Amniotic epithelial cell (primary cell): Measurements from ENCODE around the gene CSKMT.
"Not testable (repeated sequence)": the region's sequence is repeated elsewhere in the genome, so short reads cannot be mapped to it uniquely, and the experiment has no call there.

Experiments used
- DNase-seq: peaks from one replicate; pipeline ENCODE4 v3.0.0-alpha.2; 2010; ENCODE audit warnings: low read depth

CSKMT gene

DNA sequence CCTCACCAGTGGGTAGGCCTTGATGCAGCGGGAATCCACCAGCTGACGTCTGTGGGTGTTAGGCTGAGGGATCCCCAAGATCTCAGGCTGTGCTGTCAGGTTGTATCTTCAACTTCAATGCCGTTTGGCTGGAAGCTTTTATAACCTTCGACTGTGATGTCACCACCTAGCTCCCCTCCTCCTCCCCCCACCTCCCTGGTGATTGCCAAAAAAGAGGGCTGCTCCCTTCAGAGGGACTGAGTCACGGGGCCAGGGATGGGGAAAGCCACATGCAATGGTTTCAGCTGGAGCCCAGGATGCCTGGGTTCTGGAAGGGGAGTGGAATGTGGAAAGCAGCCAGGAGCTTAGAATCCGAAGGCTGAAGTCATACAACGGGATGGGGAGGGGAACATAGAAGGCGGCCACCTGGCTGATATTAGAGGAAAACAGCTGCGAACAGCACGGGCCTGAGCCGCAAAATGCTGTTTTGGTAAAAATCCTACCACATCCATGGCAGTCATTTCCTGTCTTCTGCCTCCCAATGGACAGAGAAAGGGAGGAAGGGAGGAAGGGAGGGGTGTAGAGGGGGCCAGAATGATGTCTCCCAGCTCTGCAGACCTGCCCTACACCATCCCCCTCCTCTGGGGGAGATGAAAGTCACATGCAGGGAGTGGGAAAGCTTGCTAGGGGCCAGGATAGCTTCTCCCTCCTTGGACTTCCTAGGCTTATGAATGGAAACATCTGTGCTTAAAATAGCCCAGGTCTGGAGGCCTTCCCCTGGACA, 24.5 kb downstream of the CSKMT start, which contains the start of gene LRRN4CL:
Gene LRRN4CL (minus strand): TSS at position 110 of the 763 bp plus-strand sequence. CDS start 1,022 bp downstream, outside the sequence.
- DNase-seq, result peak; percentile 75

DNA sequence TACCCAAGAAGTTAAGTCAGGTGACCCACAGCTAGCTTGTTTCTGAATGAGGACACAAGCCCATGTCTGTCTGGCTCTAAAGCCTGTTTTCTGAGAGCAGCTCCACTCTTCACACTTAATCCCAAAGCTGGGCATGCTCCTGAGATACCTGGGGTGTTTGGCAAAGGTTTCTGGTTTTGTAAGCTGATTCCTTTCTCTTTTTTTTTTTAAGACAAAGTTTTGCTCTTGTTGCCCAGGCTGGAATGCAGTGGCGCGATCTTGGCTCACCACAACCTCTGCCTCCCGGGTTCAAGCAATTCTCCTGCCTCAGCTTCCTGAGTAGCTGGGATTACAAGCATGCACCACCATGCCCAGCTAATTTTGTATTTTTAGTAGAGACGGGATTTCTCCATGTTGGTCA, 28.5 kb downstream of the CSKMT start:
- DNase-seq, result not testable (repeated sequence)

DNA sequence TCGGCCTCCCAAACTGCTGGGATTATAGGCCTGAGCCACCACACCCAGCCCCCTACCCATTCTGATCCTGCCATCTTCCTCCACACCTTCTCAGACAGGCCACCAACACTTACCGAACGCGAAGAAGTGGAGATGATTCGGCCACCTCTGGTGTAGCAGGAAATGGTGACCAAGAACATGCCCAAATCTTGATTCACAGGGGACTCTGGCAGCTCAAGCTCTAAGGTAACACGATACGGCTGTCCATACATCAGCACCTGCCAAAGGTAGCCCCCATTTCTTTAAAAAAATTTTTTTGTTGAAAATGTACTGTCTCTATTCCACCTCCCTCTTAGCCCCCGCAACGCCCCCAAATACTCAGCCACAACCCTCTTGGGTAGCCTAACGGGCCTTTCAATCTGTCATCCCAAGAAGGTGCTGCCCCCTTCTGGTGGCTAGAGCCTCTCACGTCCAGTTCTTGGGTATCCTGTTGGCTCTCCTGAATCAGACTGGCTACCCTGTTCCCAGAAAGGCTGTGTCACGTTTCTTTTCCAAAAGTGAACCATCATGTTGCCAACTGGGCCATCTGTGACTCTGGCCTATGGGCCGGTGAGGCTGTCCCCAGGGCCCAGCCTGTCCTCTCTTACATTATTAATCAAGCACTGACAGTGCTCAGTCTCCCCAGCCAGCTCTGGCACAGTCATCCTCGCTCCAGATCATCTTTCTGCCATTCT, 29.5 kb downstream of the CSKMT start:
- peak; percentile 74 for DNase-seq

DNA sequence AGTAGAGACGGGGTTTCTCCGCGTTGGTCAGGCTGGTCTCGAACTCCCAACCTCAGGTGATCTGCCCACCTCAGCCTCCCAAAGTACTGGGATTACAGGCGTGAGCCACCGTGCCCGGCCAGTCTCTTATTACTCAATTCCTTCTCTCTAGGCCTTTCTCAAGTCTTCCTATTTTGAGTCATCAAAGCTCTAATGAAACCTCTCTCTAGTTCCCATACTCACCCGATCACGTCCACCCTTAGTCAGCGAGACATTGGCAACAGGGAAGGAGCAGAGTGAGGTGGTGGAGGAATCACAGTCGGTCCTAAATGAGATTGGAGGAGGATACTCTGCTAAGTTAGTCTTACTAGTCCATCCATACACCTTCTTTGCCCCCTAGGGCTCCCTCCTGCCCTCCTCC, 37.1 kb downstream of the CSKMT start:
- peak; percentile 65 for DNase-seq

DNA sequence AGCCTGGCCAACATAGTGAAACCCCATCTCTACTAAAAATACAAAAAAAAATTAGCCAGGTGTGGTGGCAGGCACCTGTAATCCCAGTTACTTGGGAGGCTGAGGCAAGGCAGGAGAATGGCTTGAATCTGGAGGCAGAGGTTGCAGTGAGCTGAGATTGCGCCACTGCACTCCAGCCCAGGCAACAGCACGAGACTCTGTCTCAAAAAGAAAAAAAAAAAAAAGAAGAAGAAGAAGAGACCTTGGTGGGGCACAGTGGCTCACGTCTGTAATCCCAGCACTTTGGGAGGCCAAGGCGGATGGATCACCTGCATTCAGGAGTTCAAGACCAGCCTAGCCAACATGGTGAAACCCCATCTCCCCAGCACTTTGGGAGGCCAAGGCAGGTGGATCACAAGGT, 38.8 kb downstream of the CSKMT start:
- not testable (repeated sequence) for DNase-seq

DNA sequence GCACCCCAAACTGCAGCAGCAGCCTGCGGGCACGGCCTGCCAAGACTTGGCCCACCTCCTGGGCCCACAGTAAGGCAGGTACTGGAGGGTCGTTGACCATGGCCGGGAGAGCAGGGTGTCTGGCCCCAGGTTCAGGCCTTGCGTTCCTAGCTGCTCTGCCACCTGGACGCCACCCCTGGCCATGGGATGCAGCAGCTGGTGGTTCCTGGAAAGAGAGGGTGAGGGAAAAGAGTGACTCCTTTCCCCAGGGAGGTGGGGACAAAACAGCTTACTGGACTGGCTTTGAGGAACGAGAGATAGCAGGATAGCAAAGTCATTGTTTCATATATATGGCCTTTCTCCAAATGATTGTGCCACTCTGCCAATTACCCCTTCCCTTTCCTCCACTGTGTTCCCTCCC, 40.3 kb downstream of the CSKMT start:
- DNase-seq, result no peak

DNA sequence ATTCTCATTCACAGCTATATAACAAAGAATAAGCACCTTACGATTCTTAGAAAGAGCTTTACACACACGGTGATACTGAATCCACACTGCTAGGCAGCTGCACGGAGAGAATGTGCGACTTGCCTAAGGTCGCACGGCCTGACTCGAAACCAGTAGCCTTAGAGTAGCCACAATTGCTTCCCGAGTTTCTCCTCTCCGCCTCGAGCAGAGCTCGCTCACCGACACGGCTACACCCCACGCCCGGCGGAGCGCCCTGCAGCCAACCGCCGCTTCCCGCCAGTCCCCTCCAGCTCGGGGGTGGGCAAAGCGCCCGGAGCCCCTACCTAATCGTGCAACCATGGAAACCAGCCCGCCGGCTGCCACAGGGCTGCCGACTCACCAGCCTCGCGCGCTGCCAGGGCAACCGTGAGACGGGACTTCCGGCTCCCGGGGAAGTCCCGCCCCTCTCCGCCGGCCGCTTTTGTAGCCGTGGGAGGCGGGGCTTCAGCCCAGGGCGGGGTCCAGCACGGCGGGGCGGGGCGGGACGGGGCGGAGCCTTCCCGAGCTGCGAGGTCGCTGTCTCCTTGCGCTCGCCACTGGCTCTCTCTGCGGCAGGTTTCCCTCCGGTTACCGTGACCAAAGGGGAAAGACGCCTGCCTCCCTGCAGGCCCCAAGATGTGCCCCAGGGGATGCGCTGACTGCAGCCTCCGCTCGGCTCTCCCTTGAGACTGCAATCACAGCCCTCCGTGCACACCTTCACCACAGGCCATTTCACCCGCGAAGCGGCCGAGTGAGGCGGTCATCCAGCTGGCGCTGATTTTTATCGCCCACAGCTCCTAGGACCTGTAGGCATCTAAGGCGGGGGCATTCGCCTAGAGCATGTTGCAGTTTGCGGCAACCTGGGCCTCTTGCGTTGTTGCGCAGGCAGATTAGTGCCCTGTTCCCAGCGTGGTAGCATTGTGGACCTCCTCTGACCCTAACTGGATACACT, 41.1 kb downstream of the CSKMT start:
- peak; percentile 83 for DNase-seq

DNA sequence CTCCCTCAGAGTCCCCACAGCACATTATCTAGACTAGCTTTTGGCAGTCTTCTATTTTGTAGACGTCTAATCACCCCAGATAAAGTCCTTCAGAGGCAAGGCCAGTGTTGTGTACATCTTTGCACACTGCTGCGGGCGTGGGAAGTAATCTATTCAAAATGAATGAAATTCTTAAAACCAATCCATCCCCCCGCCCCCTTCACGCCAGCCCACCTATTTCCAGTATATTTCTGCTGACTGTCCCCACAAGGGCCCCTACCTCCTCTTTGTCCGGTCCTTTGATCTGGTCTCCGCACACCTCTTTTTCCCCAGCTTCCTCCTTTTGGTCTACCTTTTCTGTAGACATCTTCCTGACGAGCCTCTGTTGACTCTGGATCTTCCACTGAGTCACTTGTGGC, 41.7 kb downstream of the CSKMT start:
- DNase-seq, result no peak

DNA sequence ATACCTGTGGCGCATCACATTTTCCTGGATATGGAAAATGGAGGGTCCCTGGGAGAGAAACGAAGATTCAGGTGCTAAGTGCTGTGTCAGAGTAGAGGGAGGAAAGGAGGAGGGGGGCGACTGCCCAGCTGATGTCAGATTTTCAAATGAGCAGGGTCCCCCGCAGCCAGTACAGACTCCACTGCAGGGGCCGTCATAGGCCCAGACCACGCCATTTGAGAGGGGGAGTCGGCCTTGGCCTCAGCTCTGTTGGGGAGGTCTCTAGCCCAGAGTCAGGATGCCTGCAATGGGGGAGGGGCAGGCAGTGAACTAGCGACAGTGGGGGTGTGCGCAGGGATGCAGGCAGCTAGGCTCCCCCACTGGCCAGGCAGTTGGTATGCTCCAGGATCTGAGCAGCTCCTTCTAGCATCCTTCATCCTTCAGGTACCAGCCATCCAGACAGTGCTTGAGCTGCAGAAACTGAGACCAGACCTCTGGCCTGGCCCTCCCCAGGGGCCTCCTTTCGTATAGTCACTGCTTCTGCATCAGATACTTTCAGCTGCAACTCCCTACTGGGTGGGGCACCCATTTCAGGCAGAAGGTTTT, 42.3 kb downstream of the CSKMT start, which contains the start of the genes BSCL2 and GNG3:
Gene BSCL2 (minus strand): TSS at position 148 of the 585 bp plus-strand sequence. CDS start 229 bp downstream, outside the sequence.
Gene GNG3 (plus strand): TSS at position 400 of the 585 bp plus-strand sequence. CDS start 620 bp downstream, outside the sequence.
- DNase-seq, result no peak

DNA sequence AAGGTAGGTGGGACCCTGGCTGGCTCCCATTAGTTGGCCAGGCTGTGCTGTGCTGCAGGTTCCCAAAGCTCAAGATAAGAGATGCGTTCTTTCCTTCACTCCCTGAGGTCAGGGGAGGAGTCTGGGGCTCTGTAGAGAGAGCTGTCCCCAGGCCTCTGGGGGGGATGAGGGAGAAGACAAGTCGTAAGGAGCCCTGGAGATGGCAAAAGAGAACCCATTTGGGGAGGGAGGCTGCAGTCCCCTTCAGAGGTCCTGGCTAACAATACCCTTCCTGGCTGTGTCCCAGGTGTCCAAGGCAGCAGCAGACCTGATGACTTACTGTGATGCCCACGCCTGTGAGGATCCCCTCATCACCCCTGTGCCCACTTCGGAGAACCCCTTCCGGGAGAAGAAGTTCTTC, 43.3 kb downstream of the CSKMT start:
- DNase-seq, result no peak

DNA sequence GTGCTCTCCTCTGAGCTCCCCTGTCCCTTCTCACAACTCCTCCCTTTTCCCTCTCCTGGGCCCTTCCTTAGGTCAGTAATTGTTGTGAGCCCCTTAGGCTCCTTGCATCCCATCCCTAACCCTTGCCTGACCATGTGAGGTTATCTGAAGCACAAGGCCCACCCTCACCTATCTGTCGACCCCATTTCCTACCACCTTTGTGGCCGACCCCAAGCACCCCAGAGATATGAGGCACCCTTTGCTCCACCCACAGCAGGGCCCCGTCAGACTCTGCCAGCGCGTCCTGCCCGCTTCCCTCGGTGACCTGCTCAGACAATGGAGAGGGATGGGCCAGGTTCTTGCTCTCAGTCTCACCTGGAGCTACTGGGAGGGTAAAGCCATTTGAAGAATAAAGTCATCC, 43.7 kb downstream of the CSKMT start:
- DNase-seq, result no peak

DNA sequence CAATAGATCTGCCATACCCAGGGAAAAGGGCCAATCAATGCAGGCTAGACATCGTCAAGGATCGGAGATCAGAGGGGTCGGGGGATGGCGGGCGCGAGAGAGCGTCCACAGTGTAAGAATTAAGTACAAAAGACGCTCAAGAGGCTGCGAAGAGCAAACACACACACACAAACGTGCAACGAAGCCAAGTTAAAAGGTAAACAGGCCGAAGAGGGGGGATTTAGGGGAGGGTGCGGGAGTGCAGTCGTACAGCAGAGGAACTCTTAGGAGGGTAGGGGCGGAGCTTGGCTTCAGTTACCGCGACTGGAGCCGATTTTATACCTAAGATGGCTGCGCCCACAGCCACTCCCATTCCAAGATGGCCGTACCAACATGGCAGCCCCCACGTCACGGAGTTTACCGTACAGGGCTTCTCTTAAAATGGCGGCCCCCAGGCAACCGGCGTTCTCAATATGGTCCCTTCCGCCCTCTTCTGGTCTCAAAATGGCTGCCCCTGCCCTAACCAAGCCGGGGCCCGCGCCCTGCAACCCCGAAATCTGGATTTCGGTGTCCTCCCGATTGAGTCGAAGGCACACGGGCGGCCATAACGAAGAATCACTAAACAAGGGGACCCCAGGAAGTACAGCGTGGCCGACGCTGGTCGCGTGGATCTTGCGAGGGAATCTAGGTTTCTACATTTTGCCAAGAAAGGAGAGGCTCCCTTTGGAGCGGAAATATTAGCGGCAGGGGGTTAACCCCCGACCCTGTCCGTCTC, 44.3 kb downstream of the CSKMT start:
- DNase-seq, result peak; percentile 96

DNA sequence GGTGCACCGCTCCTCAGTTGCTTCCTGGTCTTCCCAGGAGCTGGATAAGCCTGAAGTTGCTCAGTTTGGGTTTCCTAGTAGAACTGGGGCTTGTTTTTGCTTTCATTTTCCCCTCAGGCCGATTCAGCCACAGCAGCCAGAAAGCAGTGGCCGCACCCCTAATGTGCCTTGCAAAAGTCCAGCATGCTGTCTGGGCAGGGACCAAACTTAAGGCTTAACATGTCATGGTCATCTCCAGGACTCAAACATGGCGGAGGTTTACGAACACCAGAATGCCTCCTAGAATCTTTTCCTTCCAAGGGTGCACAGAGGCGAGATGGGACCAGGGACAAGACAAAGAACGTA, 44.9 kb downstream of the CSKMT start:
- DNase-seq, result peak; percentile 31

DNA sequence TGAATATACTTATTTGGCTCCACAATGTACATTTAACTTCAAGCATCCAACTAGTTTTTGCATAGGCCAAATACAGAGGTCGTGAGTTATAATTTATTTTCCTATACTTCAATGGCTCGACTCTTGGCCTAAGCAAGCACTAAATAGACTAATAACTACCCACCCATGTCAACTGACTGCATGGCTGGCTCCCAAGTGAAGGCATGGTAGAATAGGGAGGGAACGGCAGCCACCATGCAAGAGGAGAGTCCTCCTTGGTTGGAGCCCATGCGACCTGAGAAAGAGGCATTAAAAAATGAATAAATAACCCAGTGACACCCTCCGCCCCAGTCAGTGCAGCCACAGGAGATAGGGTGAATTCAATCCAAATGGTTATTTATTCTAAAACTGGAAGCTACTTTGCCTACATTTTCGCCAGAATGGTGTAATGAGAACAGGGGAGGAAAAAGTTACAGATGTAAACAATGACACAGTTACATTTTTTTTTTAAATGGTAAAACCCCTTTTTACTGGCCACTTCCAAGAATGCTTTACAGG, 47.2 kb downstream of the CSKMT start:
- DNase-seq, result no peak

DNA sequence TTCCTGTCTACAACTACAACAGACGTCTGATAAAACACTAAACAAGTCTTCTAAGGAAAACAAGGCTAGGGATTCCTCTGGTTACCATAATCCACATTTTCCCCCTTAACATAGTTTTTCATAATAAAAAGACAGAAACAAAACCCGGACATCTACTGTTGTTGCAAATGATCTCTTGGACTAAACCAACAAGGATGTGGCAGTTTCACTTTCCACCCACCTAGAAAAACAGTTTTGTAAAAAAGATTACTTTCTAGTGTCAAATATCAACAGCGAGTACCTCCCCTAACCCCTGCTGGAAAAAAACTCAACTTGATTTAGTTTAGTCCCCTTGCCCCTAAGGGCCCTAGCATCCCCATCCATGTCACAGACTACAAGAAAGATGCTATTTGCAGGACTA, 47.7 kb downstream of the CSKMT start:
- DNase-seq, result no peak

DNA sequence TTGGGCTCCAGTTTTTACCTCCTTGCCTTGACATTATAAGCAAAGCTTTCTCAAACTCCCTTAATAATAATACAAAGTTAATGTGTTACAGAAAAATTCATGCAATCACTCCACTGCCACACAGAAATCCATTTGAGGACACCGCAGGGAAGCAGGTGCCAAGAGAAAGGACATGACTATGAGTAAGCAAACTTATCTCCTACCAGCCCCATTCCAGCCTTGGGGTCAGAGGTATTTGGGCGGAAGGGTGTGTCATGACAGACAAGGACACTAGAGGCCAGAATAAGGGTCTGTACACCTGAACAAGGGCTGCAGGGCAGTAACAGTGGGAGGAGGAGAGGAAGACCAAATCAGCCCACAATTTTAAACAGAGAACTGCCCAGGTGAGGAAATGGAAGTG, 48.2 kb downstream of the CSKMT start:
- no peak for DNase-seq

DNA sequence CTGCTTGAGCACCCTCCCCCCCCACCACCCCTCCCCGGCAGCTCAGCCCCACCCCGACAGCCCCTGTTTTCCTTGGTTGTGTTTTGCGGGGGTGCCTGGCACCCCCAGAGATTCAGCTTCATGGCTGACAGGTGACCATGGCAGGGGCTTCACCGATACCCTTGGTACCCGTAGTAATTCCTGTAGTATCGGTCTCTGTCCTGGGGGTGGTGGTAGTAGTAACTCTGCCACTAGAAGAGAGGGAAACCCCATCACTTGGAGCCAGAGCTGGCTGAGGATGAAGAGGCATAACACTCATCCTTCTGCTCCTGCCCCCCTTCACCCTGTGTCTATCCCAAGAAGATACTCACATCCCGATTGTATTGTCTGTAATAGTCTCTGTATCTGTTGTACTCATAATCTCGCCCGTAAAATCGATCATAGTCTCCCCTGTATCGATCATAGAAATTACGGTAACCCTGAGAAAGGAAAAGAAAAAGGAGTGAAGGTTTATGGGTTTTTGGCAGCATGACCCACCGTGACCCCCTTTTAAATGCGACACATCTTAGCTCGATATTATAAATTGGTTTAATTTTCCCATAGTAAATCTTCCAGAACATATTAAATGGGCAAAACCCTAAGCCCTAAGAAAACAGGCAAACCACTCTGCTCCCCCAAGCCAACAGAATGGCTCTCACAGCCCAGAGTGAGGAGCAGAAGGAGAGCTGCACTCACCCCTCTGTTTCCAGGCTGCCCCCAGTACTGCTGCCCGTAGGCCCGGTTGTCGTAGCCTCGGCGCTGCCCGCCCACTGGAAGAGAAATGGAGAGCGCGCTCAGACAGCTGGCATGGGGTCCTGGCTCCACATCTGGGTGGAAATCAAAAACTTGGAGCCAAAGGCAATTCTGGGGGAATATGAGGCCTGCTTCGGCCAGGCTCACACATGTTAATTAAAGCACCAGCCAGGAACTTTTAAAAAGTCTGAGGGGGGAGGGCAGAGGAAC, 50.3 kb downstream of the CSKMT start:
- DNase-seq, result no peak

DNA sequence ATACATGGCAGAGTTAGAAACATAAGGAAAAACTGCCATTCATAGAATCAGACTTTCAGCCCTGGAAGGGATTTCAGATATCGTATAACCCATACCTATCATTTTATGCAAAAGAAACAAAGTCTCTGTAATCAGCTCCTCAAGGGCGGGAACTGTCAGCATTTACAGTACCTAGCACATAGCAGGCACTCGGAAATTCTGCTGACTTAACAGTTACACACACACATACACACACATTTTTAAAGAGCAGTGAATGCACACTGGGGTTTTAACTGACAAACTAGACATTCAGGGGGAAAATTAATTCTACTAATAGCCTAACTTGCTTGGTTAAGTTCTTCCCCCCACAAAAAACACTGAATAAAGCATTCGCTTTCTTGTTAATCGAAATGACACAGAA, 51.1 kb downstream of the CSKMT start:
- DNase-seq, result no peak

DNA sequence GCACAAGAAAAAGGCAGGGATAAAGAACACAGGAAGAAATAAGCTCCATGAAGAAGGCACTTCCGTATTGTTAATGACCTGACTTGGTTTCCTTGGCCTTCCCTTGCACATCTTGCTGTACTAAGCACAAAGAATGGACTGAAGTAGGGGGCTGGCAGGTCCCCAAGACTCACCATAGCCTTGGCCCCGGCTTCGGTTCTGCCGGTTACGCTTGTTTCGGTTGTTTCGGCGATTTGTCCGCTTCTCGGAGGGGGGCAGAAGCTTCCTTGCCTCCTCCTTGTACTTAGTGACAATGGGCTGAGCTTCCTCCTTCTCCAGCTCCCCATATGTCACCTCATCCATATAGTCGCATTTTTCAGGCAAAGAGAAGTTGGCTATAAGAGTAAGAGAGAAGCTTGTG, 51.7 kb downstream of the CSKMT start:
- DNase-seq, result no peak
